ENCODE results near the gene SUMF1. TPM values are rescaled to one million over a fixed set of nuclear protein-coding genes. Genes with fewer than 3 reads are reported as not detected.

Gene SUMF1
- total RNA-seq, 1 experiment from 2014 or later: 79.1 TPM

GRCh38 chr3:4492208-4493013, 25.3 kb upstream of the SUMF1 start:
- H3K9me2 ChIP-seq (replicated peaks; ENCODE audit: low read length): no peaks in the 10 kb centered on the region
- H3F3A ChIP-seq (ENCODE audit: low read length, unreplicated experiment): no peaks in the 10 kb centered on the region
- ChIA-PET POLR2A (ENCODE audit: unreplicated experiment) (interaction anchor here (0.6 to 1.7 kb wide), 4 partner anchors 25 to 200 kb away, joined by 3 to 23 read pairs (median 4); partner anchors contain the start of gene SUMF1), CTCF (interaction anchor here (0.6 to 0.8 kb wide), 3 partner anchors 24 to 219 kb away, joined by 3 to 8 read pairs (median 6); no protein-coding TSS in a partner anchor)
- TF ChIP-seq EZH2 (IDR thresholded peaks at IDR 0.05; ENCODE audit: low read length, unreplicated experiment): no peak
- TF ChIP-seq, protein P1, sequence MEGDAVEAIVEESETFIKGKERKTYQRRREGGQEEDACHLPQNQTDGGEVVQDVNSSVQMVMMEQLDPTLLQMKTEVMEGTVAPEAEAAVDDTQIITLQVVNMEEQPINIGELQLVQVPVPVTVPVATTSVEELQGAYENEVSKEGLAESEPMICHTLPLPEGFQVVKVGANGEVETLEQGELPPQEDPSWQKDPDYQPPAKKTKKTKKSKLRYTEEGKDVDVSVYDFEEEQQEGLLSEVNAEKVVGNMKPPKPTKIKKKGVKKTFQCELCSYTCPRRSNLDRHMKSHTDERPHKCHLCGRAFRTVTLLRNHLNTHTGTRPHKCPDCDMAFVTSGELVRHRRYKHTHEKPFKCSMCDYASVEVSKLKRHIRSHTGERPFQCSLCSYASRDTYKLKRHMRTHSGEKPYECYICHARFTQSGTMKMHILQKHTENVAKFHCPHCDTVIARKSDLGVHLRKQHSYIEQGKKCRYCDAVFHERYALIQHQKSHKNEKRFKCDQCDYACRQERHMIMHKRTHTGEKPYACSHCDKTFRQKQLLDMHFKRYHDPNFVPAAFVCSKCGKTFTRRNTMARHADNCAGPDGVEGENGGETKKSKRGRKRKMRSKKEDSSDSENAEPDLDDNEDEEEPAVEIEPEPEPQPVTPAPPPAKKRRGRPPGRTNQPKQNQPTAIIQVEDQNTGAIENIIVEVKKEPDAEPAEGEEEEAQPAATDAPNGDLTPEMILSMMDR (conservative IDR thresholded peaks at IDR 0.05; ENCODE audit: low read depth, low read length): 0 out of 2 replicates have a peak, but pooled peaks have one; percentile 24
- H3K4me2 ChIP-seq (ENCODE audit: low read length): peak overlapping the region; percentile 91
- intact Hi-C loops (cut with micrococcal nuclease): loop anchor here (1.0 kb wide), 6 partner anchors 25 to 141 kb away; partner anchors contain the start of gene SUMF1
- peak overlapping the region; percentile 78 for H3K27ac ChIP-seq (ENCODE audit: low read length)
- ATAC-seq (peak; percentile 45), DNase-seq (peak; percentile 79)
- H3K4me3 ChIP-seq (ENCODE audit: low read length): peak overlapping the region; percentile 80
- H3K27me3 ChIP-seq (ENCODE audit: low read length): no peaks in the 10 kb centered on the region
- peaks cover 9% of the 10 kb centered on the region; the same call in 1 of the 2 replicates for H4K20me1 ChIP-seq (ENCODE audit: low read length)
- peaks cover 29% of the 10 kb centered on the region; the same call in 1 of the 2 replicates for H3K79me2 ChIP-seq (ENCODE audit: low read length)
- no peaks in the 10 kb centered on the region for H3K36me3 ChIP-seq (ENCODE audit: low read depth, low read length)
- no peaks in the 10 kb centered on the region for H3K9me3 ChIP-seq (ENCODE audit: low read length)
- peak overlapping the region; percentile 80 for H2AFZ ChIP-seq (ENCODE audit: low read length)
- BruUV-seq (replicated peaks): TSS peak; percentile 59
- peaks cover 29% of the 10 kb centered on the region for H3K4me1 ChIP-seq (ENCODE audit: insufficient read depth, low read length)
- peak overlapping the region; percentile 86 for H3K9ac ChIP-seq (ENCODE audit: low read length)

GRCh38 chr3:4491855-4492207, 24.8 kb upstream of the SUMF1 start:
- ChIA-PET CTCF (interaction anchor here (0.6 to 0.8 kb wide), 2 partner anchors 23 to 142 kb away, joined by 3 to 6 read pairs; no protein-coding TSS in a partner anchor), POLR2A (ENCODE audit: unreplicated experiment) (interaction anchor here (0.7 kb wide), 1 partner anchor 136 kb away, joined by 3 read pairs; no protein-coding TSS in a partner anchor)
- Histone ChIP-seq H3F3A (ENCODE audit: low read length, unreplicated experiment) (no peaks in the 10 kb centered on the region), H3K27me3 (ENCODE audit: low read length) (no peaks in the 10 kb centered on the region), H3K4me1 (ENCODE audit: insufficient read depth, low read length) (peaks cover 29% of the 10 kb centered on the region), H3K79me2 (ENCODE audit: low read length) (peaks cover 29% of the 10 kb centered on the region; the same call in 1 of the 2 replicates), H4K20me1 (ENCODE audit: low read length) (peaks cover 9% of the 10 kb centered on the region; the same call in 1 of the 2 replicates), H3K27ac (ENCODE audit: low read length) (peak overlapping the region; percentile 31), H3K4me3 (ENCODE audit: low read length) (peak overlapping the region; percentile 80), H3K9ac (ENCODE audit: low read length) (peak overlapping the region; percentile 31), H3K9me2 (replicated peaks; ENCODE audit: low read length) (no peaks in the 10 kb centered on the region), H3K4me2 (ENCODE audit: low read length) (peak overlapping the region; percentile 91), H2AFZ (ENCODE audit: low read length) (peak overlapping the region; percentile 80), H3K36me3 (ENCODE audit: low read depth, low read length) (no peaks in the 10 kb centered on the region), H3K9me3 (ENCODE audit: low read length) (no peaks in the 10 kb centered on the region)
- BruUV-seq (replicated peaks): no TSS peak
- TF ChIP-seq EZH2phosphoT487 (IDR thresholded peaks at IDR 0.05; ENCODE audit: borderline replicate concordance, low read length) (no peak), EZH2 (IDR thresholded peaks at IDR 0.05; ENCODE audit: low read length, unreplicated experiment) (no peak)
- TF ChIP-seq, protein P1 (conservative IDR thresholded peaks at IDR 0.05; ENCODE audit: low read depth, low read length): no peak
- intact Hi-C loops (cut with micrococcal nuclease): loop anchor here (1.0 kb wide), 1 partner anchor 141 kb away; no protein-coding TSS in a partner anchor
- ATAC-seq (no peak), DNase-seq (no peak)

All from PC-3 (cell line).